ENCODE measurements around the gene FRMD4B.
A peak's percentile ranks its signal among the peaks of the same experiment; 100 is the strongest.
"Not testable (repeated sequence)": the region's sequence is repeated elsewhere in the genome, so short reads cannot be mapped to it uniquely, and the experiment has no call there.

The FRMD4B gene

GRCh38 chr3:69282181-69282580, 103.7 kb downstream of the FRMD4B start:
- DNase-seq: no peak

DNA sequence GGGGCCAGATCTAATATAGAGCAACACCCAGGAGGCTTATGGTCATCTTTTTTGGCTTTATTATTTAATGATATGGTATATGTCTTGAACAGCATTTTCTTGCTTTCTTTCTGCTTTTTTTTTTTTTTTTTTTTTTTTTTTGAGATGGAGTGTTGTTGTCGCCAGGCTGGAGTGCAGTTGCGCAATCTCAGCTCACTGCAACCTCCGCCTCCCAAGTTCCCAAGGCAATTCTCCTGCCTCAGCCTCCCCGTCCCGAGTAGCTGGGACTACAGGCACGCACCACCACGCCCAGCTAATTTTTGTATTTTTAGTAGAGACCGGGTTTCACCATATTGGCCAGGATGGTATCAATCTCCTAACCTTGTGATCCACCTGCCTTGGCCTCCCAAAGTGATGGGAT, 108.5 kb downstream of the FRMD4B start:
- DNase-seq: not testable (repeated sequence)

DNA sequence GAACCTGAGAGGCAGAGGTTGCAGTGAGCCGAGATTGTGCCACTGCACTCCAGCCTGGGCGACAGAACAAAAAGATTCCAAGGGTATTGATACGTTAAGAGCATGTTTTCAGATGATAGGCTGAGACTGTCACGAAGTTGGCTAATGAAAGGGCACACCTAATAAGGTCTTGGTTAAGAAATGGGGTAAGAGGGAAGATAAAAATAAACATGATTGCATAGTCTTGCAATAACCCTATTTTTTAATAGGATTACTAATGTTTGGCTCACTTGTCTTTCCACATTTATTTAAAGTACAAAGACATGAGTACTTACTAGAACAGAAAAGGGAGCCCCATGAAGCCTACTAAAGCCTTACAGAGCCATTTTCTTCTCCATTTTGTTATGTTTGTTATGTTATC, 109.0 kb downstream of the FRMD4B start:
- no peak for DNase-seq

GRCh38 chr3:69276191-69276590, 109.7 kb downstream of the FRMD4B start:
- DNase-seq: not testable (repeated sequence)

DNA sequence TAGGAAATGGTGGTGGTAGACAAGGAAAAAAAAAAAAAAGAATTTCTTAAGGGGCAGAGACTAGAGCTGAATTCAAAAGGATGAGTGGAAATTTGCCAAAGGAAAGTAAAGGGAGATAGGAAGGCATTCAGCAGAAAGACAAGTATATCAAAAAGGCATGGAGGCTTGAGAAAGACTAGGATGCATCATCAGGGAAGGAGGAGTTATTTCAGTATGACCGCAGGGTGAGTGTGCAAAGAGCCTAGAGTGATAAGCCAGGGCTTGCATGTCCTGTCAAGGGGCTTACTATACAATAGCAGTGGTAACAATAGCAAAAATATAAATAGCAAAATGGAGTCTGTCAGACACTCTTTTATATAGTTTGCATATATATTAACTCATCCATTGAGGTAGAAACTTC, 112.0 kb downstream of the FRMD4B start:
- no peak for DNase-seq

DNA sequence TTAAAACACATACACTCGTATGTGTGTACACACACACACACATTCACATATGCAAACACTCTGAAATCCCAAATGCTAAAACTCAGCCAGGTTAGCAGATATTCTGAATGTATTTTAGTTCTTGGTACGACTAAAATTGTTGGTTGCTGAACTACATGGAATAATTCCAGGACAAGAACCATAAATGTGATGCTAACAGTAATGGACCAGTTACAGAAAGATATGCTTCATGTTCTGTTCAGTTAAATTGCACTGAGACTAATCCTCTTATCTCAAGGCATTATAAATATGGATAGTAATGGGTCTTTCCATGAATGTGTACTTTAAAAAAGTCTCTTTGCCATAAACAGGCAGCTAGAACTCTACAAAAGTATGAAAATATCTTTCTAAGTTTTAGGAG, 113.3 kb downstream of the FRMD4B start:
- no peak for DNase-seq

- no peak for DNase-seq
These were observed 114.8 kb downstream of the FRMD4B start for GRCh38 chr3:69271098-69271497.

DNA sequence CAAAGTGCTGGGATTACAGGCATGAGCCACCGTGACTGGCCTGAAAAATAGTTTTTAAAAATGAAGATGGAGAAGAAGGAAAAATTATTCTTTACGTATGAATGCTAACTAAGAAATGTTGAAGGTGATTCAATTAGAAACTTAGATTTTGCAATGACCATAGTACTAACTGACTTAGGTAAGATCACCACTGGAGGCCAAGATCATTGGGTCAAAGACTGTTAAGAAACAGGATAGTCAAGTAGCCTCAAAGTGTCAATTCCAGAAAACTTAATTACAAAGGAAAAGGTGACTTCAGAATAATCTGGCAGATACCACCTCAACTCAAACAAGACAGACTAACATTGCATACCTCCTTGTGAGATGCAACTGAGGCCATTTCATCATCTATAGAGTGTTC, 119.3 kb downstream of the FRMD4B start:
- DNase-seq: no peak

DNA sequence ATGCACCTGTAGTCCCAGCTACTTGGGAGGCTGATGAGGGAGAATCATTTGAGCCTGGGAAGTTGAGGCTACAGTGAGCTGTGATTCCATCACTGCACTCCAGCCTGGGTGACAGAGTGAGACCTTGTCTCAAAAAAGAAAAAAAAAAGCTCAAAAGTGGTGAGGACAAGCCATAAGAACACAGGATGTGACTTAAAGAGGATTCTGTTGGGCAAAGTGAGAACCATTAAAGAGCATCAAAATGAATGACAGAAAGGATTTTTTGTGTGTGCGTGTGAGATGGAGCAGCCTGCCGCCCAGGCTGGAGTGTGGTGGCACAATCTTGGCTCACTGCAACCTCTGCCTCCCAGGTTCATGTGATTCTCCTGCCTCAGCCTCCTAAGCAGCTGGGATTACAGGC, 119.8 kb downstream of the FRMD4B start:
- DNase-seq: not testable (repeated sequence)

GRCh38 chr3:69260843-69261405, 125.0 kb downstream of the FRMD4B start:
- not testable (repeated sequence) for DNase-seq

DNA sequence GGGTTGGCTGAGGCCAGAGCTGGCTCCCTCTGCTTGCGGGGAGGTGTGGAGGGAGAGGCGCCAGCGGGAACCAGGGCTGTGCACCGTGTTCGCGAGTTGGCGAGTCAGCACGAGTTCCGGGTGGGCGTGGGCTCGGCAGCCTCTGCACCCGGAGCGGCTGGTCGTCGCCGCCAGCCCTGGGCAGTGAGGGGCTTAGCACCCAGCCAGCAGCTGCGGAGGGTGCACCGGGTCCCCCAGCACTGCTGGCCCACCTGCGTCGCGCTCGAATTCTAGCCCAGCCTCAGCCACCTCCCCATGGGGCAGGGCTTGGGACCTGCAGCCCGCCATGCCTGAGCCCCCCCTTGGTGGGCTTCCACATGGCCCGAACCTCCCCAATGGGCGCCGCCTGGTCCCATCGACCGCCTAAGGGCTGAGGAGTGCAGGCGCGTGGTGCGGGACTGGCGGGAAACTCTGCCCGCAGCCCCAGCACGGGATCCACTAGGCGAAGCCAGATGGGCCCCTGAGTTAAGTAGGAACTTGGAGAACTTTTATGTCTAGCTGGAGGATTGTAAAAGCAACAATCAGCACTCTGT, 125.6 kb downstream of the FRMD4B start:
- no peak for DNase-seq

- DNase-seq: no peak
These were observed 126.8 kb downstream of the FRMD4B start for GRCh38 chr3:69259125-69259524.

DNA sequence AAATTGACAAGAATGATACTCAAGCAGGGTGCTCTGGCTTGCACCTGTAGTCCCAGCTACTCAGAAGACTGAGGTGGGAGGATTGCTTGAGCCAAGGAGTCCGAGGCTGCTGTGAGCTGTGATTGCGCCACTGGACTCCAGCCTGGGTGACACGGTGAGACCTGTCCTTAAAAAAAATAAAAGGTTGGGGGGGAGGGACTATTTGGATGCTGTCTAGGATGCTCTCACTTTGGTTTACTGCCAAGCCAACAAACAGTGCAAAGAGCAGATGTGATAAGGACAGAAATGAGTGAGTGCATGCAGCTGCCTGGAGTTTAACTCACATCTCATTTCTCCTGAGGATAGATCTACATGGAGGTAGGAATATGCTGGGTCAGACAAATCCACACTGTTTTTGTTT, 130.0 kb downstream of the FRMD4B start:
- no peak for DNase-seq

DNA sequence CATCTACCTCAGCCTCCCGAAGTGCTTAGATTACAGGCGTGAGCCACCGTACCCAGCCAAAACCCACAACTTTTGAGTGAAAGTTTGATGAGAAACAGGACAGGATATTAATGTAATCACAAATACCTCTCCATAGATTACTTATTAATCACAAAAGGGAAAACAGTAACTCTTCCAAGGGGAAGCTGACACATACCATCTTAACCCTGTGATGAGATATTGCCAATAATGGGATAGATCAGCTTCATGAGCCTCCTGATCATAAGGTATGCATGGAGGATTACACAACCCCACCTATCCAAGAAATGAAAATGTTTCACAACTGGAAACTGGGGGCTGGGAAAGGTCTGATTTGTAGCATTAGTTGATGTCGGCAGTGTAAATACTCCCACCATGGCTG, 131.5 kb downstream of the FRMD4B start:
- no peak for DNase-seq

DNA sequence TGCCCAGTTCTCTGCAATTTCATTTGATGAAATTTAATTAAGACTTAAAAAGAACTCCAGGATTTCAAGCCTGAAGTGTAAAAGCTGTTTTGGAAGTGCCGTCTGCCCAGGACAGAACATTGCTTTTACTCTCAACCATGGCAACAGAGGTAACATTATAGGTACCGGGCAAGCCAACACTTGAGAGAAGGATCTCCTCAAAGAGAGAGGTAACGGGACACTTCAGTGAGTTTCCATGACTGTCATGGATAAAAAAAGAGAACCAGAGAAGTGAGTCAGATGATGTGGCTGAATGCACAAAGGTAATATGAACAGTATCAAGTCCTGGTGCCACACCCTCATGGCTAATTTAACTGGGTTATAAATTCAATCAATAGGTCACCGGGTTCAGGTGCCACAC, 133.3 kb downstream of the FRMD4B start:
- no peak for DNase-seq

DNA sequence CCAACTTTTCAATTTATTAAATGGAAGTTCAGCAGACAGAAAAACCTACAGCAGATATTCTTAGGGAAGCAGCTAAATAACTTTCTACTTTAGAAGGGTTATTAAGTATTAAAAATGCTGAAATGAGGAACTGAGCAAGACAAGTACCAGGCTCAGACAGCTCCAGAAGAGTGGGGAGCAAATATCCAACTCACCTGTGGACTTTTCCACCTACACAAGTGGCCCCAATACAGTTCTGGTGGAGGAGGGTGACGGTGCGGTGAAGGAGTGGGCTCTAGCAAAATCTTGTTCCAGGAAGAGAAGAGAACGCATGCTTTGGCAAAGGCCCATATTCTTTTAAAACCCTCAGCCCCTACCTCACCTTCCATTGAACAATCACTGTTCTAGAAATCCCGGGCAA, 133.7 kb downstream of the FRMD4B start:
- no peak for DNase-seq

DNA sequence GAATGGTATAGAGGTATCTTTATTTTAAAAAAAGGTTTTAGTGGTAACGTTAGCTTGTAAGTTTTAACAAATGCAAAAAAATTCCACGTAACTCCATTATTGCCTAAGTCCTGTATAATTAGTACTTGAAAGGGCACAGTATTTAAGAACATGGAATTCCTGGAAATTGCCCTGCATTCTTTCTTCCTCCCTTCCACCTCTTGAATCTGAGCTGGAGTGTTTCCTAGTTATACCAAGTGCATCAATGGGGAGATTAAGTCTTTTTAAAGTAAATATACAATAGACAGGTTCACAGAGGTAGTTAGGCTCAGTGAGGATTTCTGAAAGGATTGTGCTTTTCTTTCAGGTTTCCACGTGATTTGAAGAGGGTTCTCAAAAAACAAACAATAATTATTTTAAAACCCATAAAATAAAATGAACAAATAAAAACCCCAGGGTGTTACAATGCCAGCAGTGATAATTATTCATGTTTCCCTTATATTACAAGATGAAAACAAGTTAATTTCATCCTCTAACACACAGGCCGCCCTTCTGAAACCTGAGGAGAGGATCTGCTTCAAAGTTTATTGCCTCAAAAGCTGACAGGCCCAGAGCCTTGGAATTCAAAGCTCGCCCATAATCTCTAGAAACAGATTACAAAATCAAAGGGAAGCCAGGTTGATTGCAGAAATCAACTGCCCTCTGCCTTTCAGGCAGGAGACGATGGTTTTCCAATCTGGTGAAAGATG, 134.6 kb downstream of the FRMD4B start:
- DNase-seq: no peak

DNA sequence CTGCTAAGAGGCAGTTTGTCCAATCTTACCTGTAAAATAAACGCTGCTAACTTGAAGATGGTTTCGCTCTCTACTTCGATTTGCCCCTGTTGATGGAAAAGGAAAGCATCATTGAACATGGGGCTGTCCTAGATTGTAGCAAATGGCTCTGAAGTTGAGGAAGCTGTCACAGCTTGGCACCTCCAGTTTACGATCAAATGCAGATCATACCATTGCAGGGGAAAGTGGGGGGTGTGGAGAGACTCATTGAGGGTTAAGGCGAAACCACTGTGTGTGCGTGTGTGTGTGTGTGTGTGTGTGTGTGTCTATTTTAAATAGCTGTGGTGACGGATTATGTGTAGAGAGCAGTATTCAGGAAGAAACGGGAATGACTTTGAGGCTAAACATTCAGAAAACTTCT, 135.9 kb downstream of the FRMD4B start:
- DNase-seq: peak; percentile 67

- no peak for DNase-seq
These were observed 136.9 kb downstream of the FRMD4B start for GRCh38 chr3:69249001-69249400.

GRCh38 chr3:69248436-69248835, 137.5 kb downstream of the FRMD4B start:
- no peak for DNase-seq

GRCh38 chr3:69246612-69247011, 139.3 kb downstream of the FRMD4B start:
- DNase-seq: no peak

DNA sequence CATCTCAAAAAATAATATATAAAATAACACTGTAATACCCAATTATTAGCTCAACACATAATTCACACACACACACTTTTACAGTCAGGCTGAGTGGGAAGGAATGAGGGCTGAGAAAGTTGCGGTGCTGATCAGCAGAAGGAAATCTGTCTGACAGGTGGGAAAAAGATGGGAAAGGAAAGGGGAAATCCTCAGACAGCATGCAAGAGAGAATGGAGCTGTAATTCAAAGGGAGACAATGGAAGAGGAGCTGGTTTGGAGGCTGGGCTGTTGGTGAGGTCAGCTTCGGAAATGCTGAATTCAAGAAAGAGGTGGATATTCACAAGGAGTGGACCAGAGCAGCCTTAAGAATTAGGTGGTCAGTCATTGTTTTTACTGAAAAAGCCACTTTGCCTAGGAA, 141.8 kb downstream of the FRMD4B start:
- DNase-seq: no peak

GRCh38 chr3:69241769-69242168, 144.1 kb downstream of the FRMD4B start:
- no peak for DNase-seq
